ENCODE data around the gene MCTP2. TPM values are rescaled to one million over a fixed set of nuclear protein-coding genes. Genes with fewer than 3 reads are reported as not detected.

The MCTP2 gene
- total and polyA plus RNA-seq, 2 of the 8 experiments (the other 6 are each of a cell fraction or from before 2014, with no cell fraction given): 3.4 to 4.5 TPM

DNA sequence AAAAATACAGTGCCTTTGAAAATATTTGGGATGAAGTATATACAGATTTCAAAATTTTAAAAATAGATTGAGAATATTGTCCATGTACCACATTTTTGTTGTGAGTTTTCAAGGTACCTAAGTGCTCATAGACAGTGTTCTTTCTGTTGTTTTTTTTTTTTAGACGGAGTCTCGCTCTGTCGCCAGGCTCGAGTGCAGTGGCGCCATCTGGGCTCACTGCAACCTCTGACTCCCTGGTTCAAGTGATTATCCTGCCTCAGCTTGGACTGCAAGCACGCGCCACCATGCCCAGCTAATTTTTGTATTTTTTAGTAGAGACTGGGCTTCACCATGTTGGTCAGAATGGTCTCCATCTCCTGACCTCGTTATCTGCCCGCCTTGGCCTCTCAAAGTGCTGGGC, 223.9 kb downstream of the MCTP2 start:
- H2BK5ac ChIP-seq (ENCODE audit: low read depth, low read length): no peak overlapping the region

More for the DNA sequence above, 223.9 kb downstream of the MCTP2 start:
- no peaks in the 10 kb centered on the region for H4K20me1 ChIP-seq (replicated peaks in 1 of 2; ENCODE audit: control insufficient read depth in 1 of 2, insufficient read depth in 2 of 2, low read length in 2 of 2)
- no peak overlapping the region for H2BK20ac ChIP-seq (ENCODE audit: low read length)
- H3K36me3 ChIP-seq (ENCODE audit: control insufficient read depth in 2 of 4, insufficient read depth in 4 of 4, low read length in 3 of 4): no peaks in the 10 kb centered on the region
- DNase-seq (ENCODE audit: low read depth in 1 of 2, low spot score in 2 of 2) (no peak), FAIRE-seq (no peak)
- no peak overlapping the region for H2AFZ ChIP-seq (ENCODE audit: low read length)
- H3K9me3 ChIP-seq (ENCODE audit: insufficient read depth in 2 of 2, low read depth in 1 of 2, low read length in 1 of 2): no peaks in the 10 kb centered on the region
- no peak overlapping the region for H2BK120ac ChIP-seq (replicated peaks; ENCODE audit: low read depth, low read length)
- 93% methylated on average over 9 of the region's 9 CpGs; no CpG with 5 or more reads in 1 of the 2 experiments for WGBS, 2 experiments (ENCODE audit: extremely low coverage in 1 of 2, insufficient coverage in 1 of 2, insufficient read length in 1 of 2, insufficient replicate concordance in 2 of 2, low coverage in 1 of 2, low lambda C conversion rate in 2 of 2, missing lambda C conversion rate in 1 of 2)
- no peak overlapping the region for H2AK5ac ChIP-seq (ENCODE audit: low read depth, low read length)
- no peak overlapping the region for H3K4me3 ChIP-seq (ENCODE audit: extremely low read depth in 1 of 4, insufficient read depth in 2 of 4, low read depth in 3 of 4, low read length in 4 of 4)
- no peak overlapping the region for H3K4me2 ChIP-seq (ENCODE audit: insufficient read depth in 1 of 2, low read depth in 2 of 2, low read length in 2 of 2)
- CTCF ChIA-PET (ENCODE audit: partially characterized antibody): interaction anchor here (0.7 to 1.1 kb wide), 2 partner anchors 12 to 91 kb away, joined by 3 read pairs; no protein-coding TSS in a partner anchor
- H3K4me1 ChIP-seq (replicated peaks in 1 of 4; ENCODE audit: control insufficient read depth in 3 of 4, insufficient read depth in 4 of 4, low read length in 3 of 4): no peaks in the 10 kb centered on the region
- H3K23me2 ChIP-seq (ENCODE audit: low read depth, low read length): no peaks in the 10 kb centered on the region
- no peak overlapping the region for H4K91ac ChIP-seq (replicated peaks; ENCODE audit: insufficient read length, low read length)
- no peak overlapping the region for H3K4ac ChIP-seq (replicated peaks; ENCODE audit: insufficient read length, low read depth, low read length)
- no peak overlapping the region for H2BK15ac ChIP-seq (ENCODE audit: low read length)
- no peak overlapping the region for H3K23ac ChIP-seq (ENCODE audit: insufficient read length)
- H4K5ac ChIP-seq (ENCODE audit: insufficient read length, low read depth, low read length): no peak overlapping the region
- no peak overlapping the region for H4K8ac ChIP-seq (ENCODE audit: extremely low read depth, insufficient read depth, low read length)
- H3K9ac ChIP-seq (replicated peaks in 1 of 4; ENCODE audit: extremely low read depth in 1 of 4, low read depth in 3 of 4, low read length in 3 of 4): no peak overlapping the region
- no peak overlapping the region for H3K27ac ChIP-seq (ENCODE audit: low read depth, low read length)
- H3K18ac ChIP-seq (ENCODE audit: extremely low read depth, low read length): no peak overlapping the region
- H2BK12ac ChIP-seq (ENCODE audit: low read depth, low read length): no peak overlapping the region
- no peak overlapping the region for H3K14ac ChIP-seq (ENCODE audit: insufficient read length)
- H3K79me1 ChIP-seq (ENCODE audit: low read depth, low read length): no peaks in the 10 kb centered on the region
- H3K27me3 ChIP-seq (replicated peaks in 1 of 4; ENCODE audit: control insufficient read depth in 3 of 4, extremely low read depth in 1 of 4, insufficient read depth in 3 of 4, low read length in 3 of 4): no peaks in the 10 kb centered on the region
- H3K56ac ChIP-seq (replicated peaks; ENCODE audit: insufficient read length, low read depth, low read length): no peak overlapping the region
- POLR2A ChIA-PET (ENCODE audit: partially characterized antibody): no interaction called here
- H3K79me2 ChIP-seq (ENCODE audit: control insufficient read depth in 1 of 2, insufficient read depth in 2 of 2, low read length in 2 of 2): no peaks in the 10 kb centered on the region
- TF ChIP-seq, protein P1, sequence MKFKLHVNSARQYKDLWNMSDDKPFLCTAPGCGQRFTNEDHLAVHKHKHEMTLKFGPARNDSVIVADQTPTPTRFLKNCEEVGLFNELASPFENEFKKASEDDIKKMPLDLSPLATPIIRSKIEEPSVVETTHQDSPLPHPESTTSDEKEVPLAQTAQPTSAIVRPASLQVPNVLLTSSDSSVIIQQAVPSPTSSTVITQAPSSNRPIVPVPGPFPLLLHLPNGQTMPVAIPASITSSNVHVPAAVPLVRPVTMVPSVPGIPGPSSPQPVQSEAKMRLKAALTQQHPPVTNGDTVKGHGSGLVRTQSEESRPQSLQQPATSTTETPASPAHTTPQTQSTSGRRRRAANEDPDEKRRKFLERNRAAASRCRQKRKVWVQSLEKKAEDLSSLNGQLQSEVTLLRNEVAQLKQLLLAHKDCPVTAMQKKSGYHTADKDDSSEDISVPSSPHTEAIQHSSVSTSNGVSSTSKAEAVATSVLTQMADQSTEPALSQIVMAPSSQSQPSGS (IDR thresholded peaks at IDR 0.05; ENCODE audit: low read length): no peak
- no peak for TF ChIP-seq HDAC6 (IDR thresholded peaks at IDR 0.05; ENCODE audit: low read depth, low read length)
- TF ChIP-seq RXRA (IDR thresholded peaks at IDR 0.05; ENCODE audit: insufficient read depth, low read depth, low read length): no peak
- TF ChIP-seq, protein P2, sequence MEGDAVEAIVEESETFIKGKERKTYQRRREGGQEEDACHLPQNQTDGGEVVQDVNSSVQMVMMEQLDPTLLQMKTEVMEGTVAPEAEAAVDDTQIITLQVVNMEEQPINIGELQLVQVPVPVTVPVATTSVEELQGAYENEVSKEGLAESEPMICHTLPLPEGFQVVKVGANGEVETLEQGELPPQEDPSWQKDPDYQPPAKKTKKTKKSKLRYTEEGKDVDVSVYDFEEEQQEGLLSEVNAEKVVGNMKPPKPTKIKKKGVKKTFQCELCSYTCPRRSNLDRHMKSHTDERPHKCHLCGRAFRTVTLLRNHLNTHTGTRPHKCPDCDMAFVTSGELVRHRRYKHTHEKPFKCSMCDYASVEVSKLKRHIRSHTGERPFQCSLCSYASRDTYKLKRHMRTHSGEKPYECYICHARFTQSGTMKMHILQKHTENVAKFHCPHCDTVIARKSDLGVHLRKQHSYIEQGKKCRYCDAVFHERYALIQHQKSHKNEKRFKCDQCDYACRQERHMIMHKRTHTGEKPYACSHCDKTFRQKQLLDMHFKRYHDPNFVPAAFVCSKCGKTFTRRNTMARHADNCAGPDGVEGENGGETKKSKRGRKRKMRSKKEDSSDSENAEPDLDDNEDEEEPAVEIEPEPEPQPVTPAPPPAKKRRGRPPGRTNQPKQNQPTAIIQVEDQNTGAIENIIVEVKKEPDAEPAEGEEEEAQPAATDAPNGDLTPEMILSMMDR (IDR thresholded peaks at IDR 0.05; ENCODE audit: control extremely low read depth in 1 of 3, insufficient read depth in 1 of 3, low read depth in 1 of 3, low read length in 3 of 3): peak in 2 of 3 experiments; percentile 18 to 20; a peak in 2 of 4 replicates
- TF ChIP-seq NRF1 (IDR thresholded peaks at IDR 0.05; ENCODE audit: low read depth, low read length): no peak
- TF ChIP-seq CEBPB (IDR thresholded peaks at IDR 0.05; ENCODE audit: low read depth, low read length): no peak
- no peak for TF ChIP-seq SAP30 (IDR thresholded peaks at IDR 0.05; ENCODE audit: insufficient read depth, insufficient replicate concordance, low read length)
